Measurements from ENCODE around the gene JPH3.
"Not testable (repeated sequence)": the region's sequence is repeated elsewhere in the genome, so short reads cannot be mapped to it uniquely, and the experiment has no call there.

Gene JPH3

DNA sequence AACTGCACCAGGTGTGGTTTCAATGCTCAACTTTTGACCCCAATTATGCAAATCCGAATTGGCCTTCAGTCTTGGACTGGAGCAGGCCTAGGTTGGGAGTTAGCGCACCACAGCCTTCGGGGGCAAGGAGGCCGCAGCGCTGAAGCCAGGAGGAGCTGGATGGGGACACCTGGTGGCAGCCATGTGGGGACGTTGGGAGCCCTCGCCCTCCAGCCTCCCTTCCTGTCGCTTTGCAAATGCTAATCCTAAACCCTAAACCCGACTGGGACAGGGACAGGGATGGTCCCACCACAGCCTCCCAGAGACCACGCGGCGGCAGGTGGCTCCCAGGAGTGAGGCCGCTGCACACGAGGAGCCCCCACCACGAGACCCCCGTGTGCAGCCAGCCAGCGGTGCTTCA is 104.8 kb downstream of the JPH3 start:
- Histone ChIP-seq H3K27ac (ENCODE audit: low read depth, low read length) (no peak overlapping the region), H3K9ac (ENCODE audit: low read depth, low read length) (no peak overlapping the region), H3K36me3 (ENCODE audit: control insufficient read depth, insufficient read depth, low read length) (peaks cover 68% of the 10 kb centered on the region), H3K9me3 (ENCODE audit: control insufficient read depth, insufficient read depth, low read length) (no peaks in the 10 kb centered on the region), H3K4me1 (ENCODE audit: control insufficient read depth, insufficient read depth, low read length) (no peaks in the 10 kb centered on the region), H3K27me3 (ENCODE audit: control insufficient read depth, insufficient read depth, low read length) (no peaks in the 10 kb centered on the region), H3K4me3 (ENCODE audit: low read depth, low read length) (no peak overlapping the region)

DNA sequence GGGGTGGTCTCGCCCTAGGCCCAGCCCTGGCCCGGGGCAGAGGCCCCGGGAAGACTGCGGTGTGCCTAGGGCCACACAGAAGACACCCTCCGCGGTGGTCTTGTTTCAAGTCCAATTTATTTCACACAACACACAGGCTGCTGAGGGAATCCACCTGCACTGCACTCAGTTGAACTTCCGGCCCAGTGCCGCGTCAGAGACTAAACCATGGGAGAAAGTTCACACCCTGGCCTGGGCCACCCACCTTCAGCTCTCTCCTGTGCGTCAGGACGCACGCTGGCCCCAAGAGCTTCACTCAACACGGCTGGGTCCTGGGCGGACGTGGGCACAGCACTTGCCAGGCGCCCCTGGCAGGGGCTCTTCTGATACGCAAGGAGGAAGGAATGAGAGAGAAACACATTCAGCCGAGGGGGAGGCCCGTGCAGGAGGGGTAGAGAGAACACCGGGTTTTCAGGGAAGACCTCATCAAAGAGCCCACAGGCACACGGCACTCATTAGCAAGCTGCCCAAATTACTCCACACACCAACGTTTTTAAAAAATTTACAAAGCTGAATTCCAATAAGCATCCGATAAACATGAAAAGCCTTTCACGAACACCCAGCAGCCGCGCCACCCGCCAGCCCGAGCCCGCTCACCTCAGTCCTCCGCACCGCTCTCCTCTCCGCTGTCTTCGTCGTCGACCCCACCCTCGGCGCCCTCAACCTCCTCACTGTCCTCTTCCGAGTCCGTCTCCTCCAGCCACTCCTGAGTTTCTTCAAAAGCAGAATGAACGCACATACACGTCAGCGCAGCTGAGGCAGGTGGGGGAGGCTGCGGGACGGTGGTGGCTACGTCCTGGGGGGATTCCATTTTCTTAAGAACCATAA is 105.6 kb downstream of the JPH3 start:
- H3K9me3 ChIP-seq (ENCODE audit: control insufficient read depth, insufficient read depth, low read length) = no peaks in the 10 kb centered on the region
- H3K4me1 ChIP-seq (ENCODE audit: control insufficient read depth, insufficient read depth, low read length) = no peaks in the 10 kb centered on the region
- H3K4me3 ChIP-seq (ENCODE audit: low read depth, low read length) = no peak overlapping the region
- no peak overlapping the region for H3K9ac ChIP-seq (ENCODE audit: low read depth, low read length)
- no peak overlapping the region for H3K27ac ChIP-seq (ENCODE audit: low read depth, low read length)
- H3K27me3 ChIP-seq (ENCODE audit: control insufficient read depth, insufficient read depth, low read length) = no peaks in the 10 kb centered on the region
- peaks cover 69% of the 10 kb centered on the region for H3K36me3 ChIP-seq (ENCODE audit: control insufficient read depth, insufficient read depth, low read length)

DNA sequence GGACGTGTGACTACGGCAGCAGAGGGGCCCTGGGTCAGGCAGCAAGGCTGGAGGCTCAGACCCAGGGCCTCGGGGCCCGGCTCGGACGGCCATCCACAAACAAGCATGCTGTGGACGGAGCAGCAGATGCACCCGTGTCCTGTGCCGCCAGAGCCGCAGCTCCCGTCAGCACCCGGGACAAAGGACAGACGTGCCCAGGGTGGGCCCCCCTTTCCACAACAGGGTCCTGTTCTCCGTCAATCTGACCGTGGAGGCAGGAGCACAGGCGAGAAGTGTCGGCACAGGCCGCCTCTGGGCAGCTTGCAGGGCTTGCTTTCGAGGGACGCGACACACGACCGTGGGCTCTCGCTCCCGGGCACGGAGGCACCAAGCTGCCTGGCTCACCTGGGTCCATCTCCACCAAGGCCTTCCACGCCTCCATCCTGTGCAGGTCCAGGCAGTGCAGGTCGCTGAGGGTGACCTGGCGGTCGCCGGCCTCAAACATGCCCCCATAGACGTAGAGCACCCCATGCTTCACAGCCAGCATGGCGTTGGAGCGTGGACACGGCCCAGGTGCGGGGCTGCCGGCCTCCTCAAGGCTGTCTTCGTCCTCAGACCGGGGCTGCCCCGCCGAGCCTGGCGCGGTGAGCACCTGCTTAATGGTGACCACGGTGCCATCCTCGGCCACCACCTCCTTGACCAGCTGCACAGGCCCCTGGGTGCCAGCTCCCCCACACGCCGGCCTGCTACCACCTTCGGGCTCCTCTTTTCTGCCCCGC is 106.8 kb downstream of the JPH3 start:
- Histone ChIP-seq H3K9me3 (ENCODE audit: control insufficient read depth, insufficient read depth, low read length) (no peaks in the 10 kb centered on the region), H3K27ac (ENCODE audit: low read depth, low read length) (no peak overlapping the region), H3K27me3 (ENCODE audit: control insufficient read depth, insufficient read depth, low read length) (no peaks in the 10 kb centered on the region), H3K9ac (ENCODE audit: low read depth, low read length) (no peak overlapping the region), H3K4me1 (ENCODE audit: control insufficient read depth, insufficient read depth, low read length) (no peaks in the 10 kb centered on the region), H3K36me3 (ENCODE audit: control insufficient read depth, insufficient read depth, low read length) (peaks cover 64% of the 10 kb centered on the region), H3K4me3 (ENCODE audit: low read depth, low read length) (no peak overlapping the region)

DNA sequence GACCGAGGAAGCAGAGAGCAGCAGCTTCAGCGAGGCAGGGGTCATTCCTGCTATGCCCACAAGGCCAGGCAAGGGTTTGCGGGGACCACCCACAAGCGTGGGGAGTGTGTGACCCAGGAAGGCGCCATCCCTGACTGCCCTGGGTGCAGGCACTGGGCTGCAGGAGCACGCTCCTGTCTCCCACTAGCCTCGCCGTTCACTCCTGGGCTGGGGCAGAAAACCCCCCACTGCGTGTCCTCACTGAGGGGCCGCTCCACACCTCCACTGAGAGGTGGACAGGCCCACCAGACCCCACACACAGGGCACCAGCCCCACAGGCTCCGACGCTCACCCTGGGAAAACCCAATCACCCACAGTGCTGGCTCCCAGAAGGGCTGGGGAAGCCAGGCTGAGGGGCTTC is 107.4 kb downstream of the JPH3 start:
- no peak overlapping the region for H3K4me3 ChIP-seq (ENCODE audit: low read depth, low read length)
- no peaks in the 10 kb centered on the region for H3K4me1 ChIP-seq (ENCODE audit: control insufficient read depth, insufficient read depth, low read length)
- no peak overlapping the region for H3K9ac ChIP-seq (ENCODE audit: low read depth, low read length)
- H3K27me3 ChIP-seq (ENCODE audit: control insufficient read depth, insufficient read depth, low read length) = no peaks in the 10 kb centered on the region
- no peak overlapping the region for H3K27ac ChIP-seq (ENCODE audit: low read depth, low read length)
- no peaks in the 10 kb centered on the region for H3K9me3 ChIP-seq (ENCODE audit: control insufficient read depth, insufficient read depth, low read length)
- H3K36me3 ChIP-seq (ENCODE audit: control insufficient read depth, insufficient read depth, low read length) = peaks cover 69% of the 10 kb centered on the region

DNA sequence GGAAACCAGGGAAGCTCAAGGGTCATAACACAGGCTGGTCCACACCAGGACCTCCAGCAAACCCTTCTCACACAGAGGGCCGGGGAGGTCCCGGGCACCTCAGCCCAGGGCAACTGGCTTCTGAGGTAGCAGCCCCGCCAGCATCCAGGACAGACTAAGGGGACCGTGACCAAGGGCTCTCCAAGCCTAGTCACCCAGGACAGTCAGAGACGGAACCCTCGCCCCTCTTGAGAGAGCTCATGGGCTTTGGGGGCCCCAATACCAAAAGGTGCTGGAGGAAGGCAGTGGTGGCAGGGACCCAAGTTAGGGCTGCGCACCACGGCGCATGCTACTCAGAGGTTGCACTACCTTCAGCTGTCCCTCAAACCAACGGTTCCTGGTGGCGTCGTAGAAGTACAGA is 108.6 kb downstream of the JPH3 start:
- no peak overlapping the region for H3K27ac ChIP-seq (ENCODE audit: low read depth, low read length)
- H3K4me1 ChIP-seq (ENCODE audit: control insufficient read depth, insufficient read depth, low read length) = no peaks in the 10 kb centered on the region
- no peak overlapping the region for H3K9ac ChIP-seq (ENCODE audit: low read depth, low read length)
- no peak overlapping the region for H3K4me3 ChIP-seq (ENCODE audit: low read depth, low read length)
- no peaks in the 10 kb centered on the region for H3K27me3 ChIP-seq (ENCODE audit: control insufficient read depth, insufficient read depth, low read length)
- no peaks in the 10 kb centered on the region for H3K9me3 ChIP-seq (ENCODE audit: control insufficient read depth, insufficient read depth, low read length)
- H3K36me3 ChIP-seq (ENCODE audit: control insufficient read depth, insufficient read depth, low read length) = peaks cover 77% of the 10 kb centered on the region

DNA sequence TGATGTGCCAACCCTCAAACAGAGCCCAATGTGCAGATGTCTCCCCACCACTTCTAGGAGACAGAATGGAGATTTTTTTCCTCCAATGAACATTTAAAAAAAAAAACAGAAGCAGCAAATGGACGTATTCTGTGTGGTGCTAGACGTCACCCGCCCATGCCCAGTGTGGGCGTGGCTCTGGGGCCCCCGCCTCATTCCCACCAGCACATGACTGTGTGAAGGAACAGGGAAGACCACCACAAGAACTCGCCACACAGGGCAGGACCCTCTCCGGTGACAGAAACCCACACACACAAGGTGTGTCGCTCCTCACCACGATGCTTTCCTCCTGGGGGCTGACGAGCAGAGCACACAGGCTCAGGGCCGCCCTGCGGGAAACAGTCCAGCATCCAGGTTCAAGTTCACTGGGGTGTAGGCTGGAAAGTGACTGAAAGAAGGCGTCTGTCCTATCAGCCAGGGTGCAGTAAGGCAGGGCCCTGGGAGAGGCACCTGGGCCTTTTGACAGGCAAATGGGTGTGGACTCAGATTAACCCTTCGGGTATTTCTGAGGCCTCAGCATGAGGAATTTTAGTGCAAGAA is 110.0 kb downstream of the JPH3 start:
- Histone ChIP-seq H3K4me1 (ENCODE audit: control insufficient read depth, insufficient read depth, low read length) (no peaks in the 10 kb centered on the region), H3K9me3 (ENCODE audit: control insufficient read depth, insufficient read depth, low read length) (no peaks in the 10 kb centered on the region), H3K27ac (ENCODE audit: low read depth, low read length) (no peak overlapping the region), H3K27me3 (ENCODE audit: control insufficient read depth, insufficient read depth, low read length) (no peaks in the 10 kb centered on the region), H3K4me3 (ENCODE audit: low read depth, low read length) (no peak overlapping the region), H3K9ac (ENCODE audit: low read depth, low read length) (no peak overlapping the region), H3K36me3 (ENCODE audit: control insufficient read depth, insufficient read depth, low read length) (peaks cover 82% of the 10 kb centered on the region)

GRCh38 chr16:87713451-87714229 is 111.3 kb downstream of the JPH3 start:
- no peaks in the 10 kb centered on the region for H3K9me3 ChIP-seq (ENCODE audit: control insufficient read depth, insufficient read depth, low read length)
- H3K4me1 ChIP-seq (ENCODE audit: control insufficient read depth, insufficient read depth, low read length) = no peaks in the 10 kb centered on the region
- H3K4me3 ChIP-seq (ENCODE audit: low read depth, low read length) = no peak overlapping the region
- H3K27me3 ChIP-seq (ENCODE audit: control insufficient read depth, insufficient read depth, low read length) = no peaks in the 10 kb centered on the region
- peaks cover 76% of the 10 kb centered on the region for H3K36me3 ChIP-seq (ENCODE audit: control insufficient read depth, insufficient read depth, low read length)
- no peak overlapping the region for H3K9ac ChIP-seq (ENCODE audit: low read depth, low read length)
- H3K27ac ChIP-seq (ENCODE audit: low read depth, low read length) = no peak overlapping the region

GRCh38 chr16:87715231-87715630 is 112.9 kb downstream of the JPH3 start:
- Histone ChIP-seq H3K36me3 (ENCODE audit: control insufficient read depth, insufficient read depth, low read length) (peaks cover 67% of the 10 kb centered on the region), H3K27me3 (ENCODE audit: control insufficient read depth, insufficient read depth, low read length) (no peaks in the 10 kb centered on the region), H3K4me3 (ENCODE audit: low read depth, low read length) (no peak overlapping the region), H3K9me3 (ENCODE audit: control insufficient read depth, insufficient read depth, low read length) (no peaks in the 10 kb centered on the region), H3K4me1 (ENCODE audit: control insufficient read depth, insufficient read depth, low read length) (no peaks in the 10 kb centered on the region), H3K27ac (ENCODE audit: low read depth, low read length) (no peak overlapping the region), H3K9ac (ENCODE audit: low read depth, low read length) (no peak overlapping the region)

- Histone ChIP-seq H3K27ac (ENCODE audit: low read depth, low read length) (no peak overlapping the region), H3K4me3 (ENCODE audit: low read depth, low read length) (no peak overlapping the region), H3K27me3 (ENCODE audit: control insufficient read depth, insufficient read depth, low read length) (no peaks in the 10 kb centered on the region), H3K36me3 (ENCODE audit: control insufficient read depth, insufficient read depth, low read length) (peaks cover 66% of the 10 kb centered on the region), H3K9me3 (ENCODE audit: control insufficient read depth, insufficient read depth, low read length) (no peaks in the 10 kb centered on the region), H3K9ac (ENCODE audit: low read depth, low read length) (no peak overlapping the region), H3K4me1 (ENCODE audit: control insufficient read depth, insufficient read depth, low read length) (no peaks in the 10 kb centered on the region)
These were observed 113.3 kb downstream of the JPH3 start for GRCh38 chr16:87715658-87716057.

- H3K4me3 ChIP-seq (ENCODE audit: low read depth, low read length); H3K9me3 ChIP-seq (ENCODE audit: control insufficient read depth, insufficient read depth, low read length); H3K4me1 ChIP-seq (ENCODE audit: control insufficient read depth, insufficient read depth, low read length); H3K27ac ChIP-seq (ENCODE audit: low read depth, low read length); H3K27me3 ChIP-seq (ENCODE audit: control insufficient read depth, insufficient read depth, low read length); H3K9ac ChIP-seq (ENCODE audit: low read depth, low read length): not testable (repeated sequence)
- peaks cover 61% of the 10 kb centered on the region for H3K36me3 ChIP-seq (ENCODE audit: control insufficient read depth, insufficient read depth, low read length)
These were observed 116.5 kb downstream of the JPH3 start for GRCh38 chr16:87718831-87719230.
